Kidney tubule cell (primary cell): ENCODE results near the gene BOLA3.
A peak's percentile ranks its signal among the peaks of the same experiment; 100 is the strongest.
"Not testable (repeated sequence)": the region's sequence is repeated elsewhere in the genome, so short reads cannot be mapped to it uniquely, and the experiment has no call there.

Experiments used
- DNase-seq: peaks from one replicate; pipeline ENCODE4 v3.0.0-alpha.2; 2018; ENCODE audit warnings: low spot score

BOLA3 gene

GRCh38 chr2:74148457-74149246 is 940 bp upstream of the BOLA3 start:
- DNase-seq = no peak

DNA sequence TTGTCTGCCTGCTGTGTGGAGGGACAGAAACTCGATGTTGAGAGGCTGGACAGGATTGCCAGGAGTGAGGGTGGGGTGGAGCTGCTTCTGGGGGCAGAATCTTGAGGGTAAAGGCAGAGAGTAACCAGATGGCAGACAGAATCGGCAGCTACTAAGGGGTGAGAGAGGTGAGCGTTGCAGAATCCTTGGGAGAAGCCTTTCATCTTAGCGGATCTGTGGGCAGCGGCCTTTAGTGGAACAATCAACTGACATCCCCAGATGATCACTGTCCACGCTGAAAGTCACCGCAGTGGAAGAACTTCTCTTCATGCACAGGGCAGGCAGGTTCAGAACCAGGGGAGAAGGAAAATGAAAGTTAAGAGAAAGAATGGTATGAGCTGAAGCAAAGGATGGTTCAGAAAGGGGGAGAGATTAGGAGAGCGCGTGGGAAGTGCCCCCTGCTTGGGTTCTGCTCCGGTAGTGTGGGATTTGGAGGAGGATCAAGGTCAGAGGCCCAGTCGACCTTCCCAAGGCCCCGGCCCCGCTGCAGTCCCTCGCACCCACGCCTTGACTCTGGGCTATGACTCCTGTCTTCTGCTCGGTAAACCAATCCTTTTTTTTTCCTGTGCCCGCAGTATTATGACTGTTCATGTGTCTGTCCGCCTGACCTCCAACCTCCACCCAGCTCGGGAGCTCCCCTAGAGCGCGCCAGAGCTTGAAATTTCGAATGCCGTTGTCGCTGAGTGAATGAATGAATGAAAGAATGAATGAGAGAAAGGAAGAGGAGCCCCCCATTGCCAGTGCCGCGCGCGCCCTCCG is 584 bp downstream of the BOLA3 start:
- peak; percentile 40 for DNase-seq

GRCh38 chr2:74142340-74142739 is 5.4 kb downstream of the BOLA3 start:
- DNase-seq = no peak

GRCh38 chr2:74138600-74139323 is 8.9 kb downstream of the BOLA3 start:
- no peak for DNase-seq

GRCh38 chr2:74137651-74138599 is 9.8 kb downstream of the BOLA3 start:
- DNase-seq = no peak

DNA sequence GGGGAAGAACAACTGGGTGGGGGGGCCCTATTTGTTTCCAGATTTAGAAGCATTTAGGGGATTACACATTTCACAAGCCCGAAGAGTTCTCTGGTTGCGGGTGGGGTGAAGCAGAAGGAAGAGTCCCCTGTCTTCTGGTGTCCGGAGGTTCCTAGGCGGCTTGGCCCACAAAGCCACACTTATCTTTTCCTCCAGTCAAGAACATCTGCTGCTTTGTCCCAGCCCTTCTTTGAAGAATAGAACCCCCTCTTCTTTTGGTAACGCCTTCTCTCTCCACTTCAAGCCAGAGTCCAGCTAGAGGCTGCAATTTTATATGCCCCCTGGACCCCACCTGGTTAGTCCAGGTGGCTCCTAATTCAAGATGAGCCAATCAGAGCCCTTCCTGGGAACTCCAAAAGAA is 15.8 kb downstream of the BOLA3 start:
- no peak for DNase-seq

- DNase-seq = peak; percentile 67
Observed at GRCh38 chr2:74130211-74130995, 17.3 kb downstream of the BOLA3 start.

DNA sequence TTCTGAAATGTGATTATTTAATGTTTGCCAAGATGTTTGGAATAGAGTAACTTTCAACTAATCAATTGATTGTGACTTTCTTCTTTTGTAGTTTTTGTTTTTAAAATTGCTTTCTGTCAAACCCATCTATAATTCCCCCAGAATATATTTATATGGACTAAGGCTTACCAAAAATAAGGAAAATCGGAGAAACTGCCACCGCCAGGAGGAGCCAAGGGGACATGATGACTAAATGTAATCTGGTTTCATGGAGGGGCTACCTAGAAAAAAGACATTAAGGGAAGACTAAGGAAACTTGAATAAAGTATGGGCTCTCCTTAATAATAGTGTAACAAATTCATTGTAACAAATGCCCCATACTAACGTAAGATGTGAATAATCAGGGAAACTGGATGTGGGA is 19.5 kb downstream of the BOLA3 start:
- no peak for DNase-seq

DNA sequence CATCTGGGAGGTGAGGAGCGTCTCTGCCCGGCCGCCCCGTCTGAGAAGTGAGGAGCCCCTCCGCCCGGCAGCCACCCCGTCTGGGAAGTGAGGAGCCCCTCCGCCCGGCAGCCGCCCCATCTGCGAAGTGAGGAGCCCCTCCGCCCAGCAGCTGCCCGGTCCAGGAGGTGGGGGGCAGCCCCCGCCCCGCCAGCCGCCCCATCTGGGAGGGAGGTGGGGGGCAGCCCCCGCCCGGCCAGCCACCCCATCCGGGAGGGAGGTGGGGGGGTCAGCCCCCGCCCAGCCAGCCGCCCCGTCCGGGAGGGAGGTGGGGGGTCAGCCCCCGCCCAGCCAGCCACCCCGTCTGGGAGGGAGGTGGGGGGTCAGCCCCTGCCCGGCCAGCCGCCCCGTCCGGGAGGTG is 23.8 kb downstream of the BOLA3 start:
- DNase-seq = not testable (repeated sequence)

DNA sequence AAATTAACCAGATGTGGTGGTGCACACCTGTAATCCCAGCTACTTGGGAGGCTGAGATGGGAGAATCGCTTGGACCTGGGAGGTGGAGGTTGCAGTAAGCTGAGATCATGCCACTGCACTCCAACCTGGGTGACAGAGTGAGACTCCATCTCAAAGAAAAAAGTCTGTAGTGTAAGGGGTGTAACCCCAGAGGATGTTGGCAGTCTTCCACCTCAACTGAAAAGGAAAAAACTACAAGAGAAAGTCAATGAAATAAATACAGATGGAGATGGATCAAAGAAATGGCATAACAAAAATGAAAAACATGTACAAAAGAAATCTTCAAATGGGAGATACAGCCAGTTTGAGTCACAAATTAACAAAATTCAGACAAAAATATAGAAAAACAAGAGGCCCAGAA is 25.9 kb downstream of the BOLA3 start:
- not testable (repeated sequence) for DNase-seq

DNA sequence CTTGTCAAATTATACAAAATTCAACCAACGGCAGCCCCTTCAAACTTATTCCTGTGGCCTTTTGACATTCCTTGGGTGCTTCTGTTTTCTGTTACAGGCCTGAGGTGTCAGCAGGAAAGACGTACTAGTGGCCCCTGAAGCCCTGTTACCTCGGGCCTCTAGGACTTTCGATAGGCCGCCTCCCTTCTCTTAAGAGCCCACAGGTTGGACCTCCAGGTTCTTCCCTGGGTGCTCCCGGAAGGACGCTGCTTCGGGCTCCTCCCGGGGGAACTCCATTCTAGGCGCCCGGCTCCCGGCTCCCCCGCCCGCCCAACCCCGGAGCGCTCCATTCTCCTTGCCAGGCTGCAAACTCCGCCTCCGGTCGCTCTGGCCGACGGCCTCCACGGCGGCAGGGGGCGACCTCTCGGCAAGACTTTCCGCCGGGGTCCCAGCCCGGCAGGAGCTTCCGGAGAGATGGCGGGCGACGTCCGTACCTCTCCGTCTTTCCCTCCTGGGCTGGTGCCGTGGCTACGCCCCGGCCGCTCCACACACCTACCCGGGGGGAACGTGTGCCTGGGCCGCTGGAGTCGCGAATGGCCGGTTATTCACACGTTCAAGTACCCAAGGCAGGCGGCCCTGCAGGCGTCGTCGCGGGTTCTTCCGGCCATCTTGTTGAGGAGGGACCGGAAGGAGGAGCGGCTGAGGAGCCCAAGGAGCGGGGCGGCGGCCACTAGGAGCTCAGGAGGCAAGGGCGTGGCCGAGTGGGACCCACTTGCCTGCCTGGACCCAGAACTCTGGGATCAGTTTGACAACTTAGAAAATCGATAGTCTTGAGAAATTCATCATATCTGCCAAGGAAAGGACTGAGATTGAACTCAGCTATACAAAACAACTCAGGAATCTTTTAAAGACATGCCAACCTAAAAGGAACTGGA is 27.5 kb downstream of the BOLA3 start:
- DNase-seq = peak; percentile 73

GRCh38 chr2:74119339-74119738 is 28.4 kb downstream of the BOLA3 start:
- peak; percentile 22 for DNase-seq

DNA sequence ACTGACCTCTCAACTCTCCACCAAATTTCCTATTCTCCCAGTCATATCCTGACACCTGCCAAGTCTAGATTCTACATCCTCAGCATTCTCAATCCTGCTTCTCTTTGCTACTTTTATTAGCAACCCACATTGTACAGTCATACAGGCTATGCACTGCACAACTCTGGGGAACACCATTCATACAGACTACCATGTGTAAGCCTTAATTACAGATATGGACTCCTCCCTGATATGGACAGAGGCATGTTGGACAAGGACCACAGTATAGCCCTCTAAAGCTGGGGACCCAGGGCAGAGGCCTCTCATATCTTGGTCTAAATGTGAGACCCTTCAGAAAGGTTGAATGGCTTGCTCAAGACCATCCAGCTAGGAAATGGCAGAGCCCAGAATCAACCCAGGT is 36.3 kb downstream of the BOLA3 start:
- no peak for DNase-seq

DNA sequence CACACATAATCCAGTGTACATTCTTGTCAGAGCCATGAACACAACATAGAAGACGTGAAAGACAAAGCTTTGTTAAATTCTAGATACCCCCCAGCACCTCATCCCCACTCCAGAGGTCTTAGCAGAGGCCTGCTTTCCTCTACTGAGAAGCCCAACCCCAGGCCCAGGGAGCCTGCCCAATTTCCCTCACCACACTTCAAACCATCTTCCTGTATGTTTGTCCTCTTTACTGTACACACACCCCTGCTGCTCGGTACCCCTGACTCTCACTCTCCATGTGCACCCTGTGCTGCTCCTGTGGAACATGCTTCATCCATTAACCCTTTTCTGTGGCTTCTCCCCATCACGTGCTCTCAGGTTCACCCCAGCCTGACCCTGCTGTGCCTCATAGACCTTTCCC is 37.2 kb downstream of the BOLA3 start:
- no peak for DNase-seq

GRCh38 chr2:74109551-74109950 is 38.2 kb downstream of the BOLA3 start:
- DNase-seq = no peak

DNA sequence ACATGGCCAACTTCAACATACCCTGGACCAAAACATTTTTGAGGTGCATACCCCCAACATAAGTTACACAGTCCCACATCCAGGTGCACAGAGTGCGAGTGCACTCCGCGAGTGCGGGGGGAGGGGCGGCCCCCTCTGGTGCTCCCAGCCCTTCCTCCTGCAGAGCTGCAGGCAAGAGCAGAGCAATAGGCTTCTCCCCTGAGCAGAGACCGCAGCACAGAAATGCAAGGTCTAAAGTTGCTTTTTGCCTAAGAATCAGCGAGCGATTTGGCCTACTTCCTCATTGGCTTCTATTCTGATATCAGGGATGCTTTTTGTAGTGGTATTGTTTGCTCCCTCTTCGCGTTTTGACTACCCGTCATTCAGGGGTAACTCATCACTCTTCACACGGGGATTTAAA is 40.6 kb downstream of the BOLA3 start:
- no peak for DNase-seq

GRCh38 chr2:74105413-74105812 is 42.3 kb downstream of the BOLA3 start:
- DNase-seq = no peak

GRCh38 chr2:74104839-74105238 is 42.9 kb downstream of the BOLA3 start:
- DNase-seq = no peak

GRCh38 chr2:74103763-74104162 is 43.9 kb downstream of the BOLA3 start:
- DNase-seq = no peak

DNA sequence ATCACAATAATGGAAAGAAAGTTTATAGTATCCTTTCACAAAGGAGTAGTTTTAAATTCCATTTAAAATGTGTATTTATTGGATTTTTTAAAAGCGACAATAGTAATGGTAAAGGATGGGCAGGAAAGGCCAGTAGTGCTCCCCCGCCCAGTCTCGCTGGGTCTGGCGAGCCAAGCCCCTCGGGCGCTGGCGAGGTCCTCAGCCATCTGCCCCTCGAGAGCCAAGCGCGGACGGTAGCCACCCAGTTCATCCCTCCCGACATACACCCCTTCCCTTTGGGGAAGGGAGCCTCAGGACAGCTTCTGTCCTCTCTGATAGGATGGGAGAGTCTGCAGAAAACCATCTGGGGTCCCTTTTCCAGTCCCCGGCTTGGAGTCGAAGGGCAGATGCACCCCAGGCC is 45.2 kb downstream of the BOLA3 start:
- DNase-seq = no peak
